H9 (cell line): ENCODE measurements around the gene FN1. TPM values are rescaled to one million over a fixed set of nuclear protein-coding genes. Genes with fewer than 3 reads are reported as not detected.

Experiments used
- DNase-seq: peaks from one replicate; pipeline ENCODE4 v3.0.0-alpha.2; 2017
- H2AFZ ChIP-seq: one replicate; pipeline ENCODE4 v1.6.1; 2013; ENCODE audit warnings: mild to moderate bottlenecking, low read length, control low read depth, moderate library complexity
- H2AK5ac ChIP-seq: 2 replicates; pipeline ENCODE4 v1.6.1; 2013; ENCODE audit warnings: low read length, control low read depth, mixed read lengths; ENCODE audit not compliant: insufficient read length
- H2BK120ac ChIP-seq: one replicate; pipeline ENCODE4 v1.6.1; 2013; ENCODE audit warnings: low read depth, mild to moderate bottlenecking, low read length, control low read depth, inconsistent platforms; ENCODE audit not compliant: poor library complexity, severe bottlenecking
- H2BK12ac ChIP-seq: 2 replicates; pipeline ENCODE4 v1.6.1; 2013; ENCODE audit warnings: low read length, control low read depth, mixed read lengths, low read depth; ENCODE audit not compliant: insufficient read length
- H2BK15ac ChIP-seq: 2 replicates; pipeline ENCODE4 v1.6.1; 2013; ENCODE audit warnings: low read depth, low read length, control low read depth
- H2BK20ac ChIP-seq: one replicate; pipeline ENCODE4 v1.6.1; 2013; ENCODE audit warnings: low read depth, mild to moderate bottlenecking, low read length, control low read depth, inconsistent platforms; ENCODE audit not compliant: poor library complexity, severe bottlenecking
- H2BK5ac ChIP-seq: 2 replicates; pipeline ENCODE4 v1.6.1; 2013; ENCODE audit warnings: low read length, control low read depth, mixed read lengths; ENCODE audit not compliant: insufficient read length
- H3K14ac ChIP-seq: 2 replicates; pipeline ENCODE4 v1.6.1; 2013; ENCODE audit warnings: low read length, control low read depth; ENCODE audit not compliant: insufficient read depth
- H3K18ac ChIP-seq: 2 replicates; pipeline ENCODE4 v1.6.1; 2013; ENCODE audit warnings: low read depth, mild to moderate bottlenecking, mixed read lengths, low read length, control low read depth; ENCODE audit not compliant: insufficient read length
- H3K23ac ChIP-seq: 2 replicates; pipeline ENCODE4 v1.6.1; 2013; ENCODE audit warnings: low read length, control low read depth, mixed read lengths, low read depth; ENCODE audit not compliant: insufficient read length
- H3K23me2 ChIP-seq: 2 replicates; pipeline ENCODE4 v1.6.1; 2013; ENCODE audit warnings: low read depth, mild to moderate bottlenecking, mixed read lengths, low read length, control low read depth; ENCODE audit not compliant: insufficient read length, poor library complexity, severe bottlenecking
- H3K27ac ChIP-seq: 2 replicates; pipeline ENCODE4 v1.5.1; 2013; ENCODE audit warnings: low read length, control low read depth, mixed read lengths, low read depth; ENCODE audit not compliant: insufficient read length
- H3K27me3 ChIP-seq: 2 replicates; pipeline ENCODE4 v1.6.1; 2013; ENCODE audit warnings: low read length, control low read depth, inconsistent platforms; ENCODE audit not compliant: insufficient read depth
- H3K4ac ChIP-seq: 2 replicates; pipeline ENCODE4 v1.6.1; 2013; ENCODE audit warnings: low read depth, mild to moderate bottlenecking, control low read depth, inconsistent platforms, low read length, moderate library complexity
- H3K4me1 ChIP-seq: 2 replicates; pipeline ENCODE4 v1.6.1; 2013; ENCODE audit warnings: low read length, control low read depth, inconsistent platforms; ENCODE audit not compliant: insufficient read depth
- H3K4me2 ChIP-seq: 2 replicates; pipeline ENCODE4 v1.6.1; 2013; ENCODE audit warnings: low read length, control low read depth, mixed read lengths; ENCODE audit not compliant: insufficient read length, insufficient read depth
- H3K56ac ChIP-seq: 2 replicates; pipeline ENCODE4 v1.6.1; 2013; ENCODE audit warnings: low read depth, mild to moderate bottlenecking, mixed read lengths, low read length, control low read depth; ENCODE audit not compliant: insufficient read length
- H3K79me1 ChIP-seq: 2 replicates; pipeline ENCODE4 v1.6.1; 2013; ENCODE audit warnings: low read depth, mild to moderate bottlenecking, moderate library complexity, low read length, control low read depth, inconsistent platforms; ENCODE audit not compliant: insufficient read depth, poor library complexity, severe bottlenecking
- H3K79me2 ChIP-seq: 2 replicates; pipeline ENCODE4 v1.6.1; 2013; ENCODE audit warnings: low read length, control low read depth, inconsistent platforms; ENCODE audit not compliant: insufficient read depth
- H3K9ac ChIP-seq: 2 replicates; pipeline ENCODE4 v1.6.1; 2013; ENCODE audit warnings: low read length, control low read depth, mixed read lengths; ENCODE audit not compliant: insufficient read length; ENCODE audit errors: extremely low read depth
- H3K9me3 ChIP-seq: one replicate; pipeline ENCODE4 v1.6.1; 2013; ENCODE audit warnings: low read depth, low read length, inconsistent platforms; ENCODE audit not compliant: control insufficient read depth
- H3T11ph ChIP-seq: one replicate; pipeline ENCODE4 v1.6.1; 2013; ENCODE audit warnings: mild to moderate bottlenecking, low read length, control low read depth, inconsistent platforms
- H4K20me1 ChIP-seq: one replicate; pipeline ENCODE4 v1.6.1; 2013; ENCODE audit not compliant: control insufficient read depth, insufficient read length, insufficient read depth
- H4K5ac ChIP-seq: 2 replicates; pipeline ENCODE4 v1.6.1; 2013; ENCODE audit warnings: low read depth, mild to moderate bottlenecking, mixed read lengths, low read length, control low read depth; ENCODE audit not compliant: insufficient read length
- H4K8ac ChIP-seq: replicated peaks from 2 replicates; pipeline ENCODE4 v1.6.1; 2013; ENCODE audit warnings: low read length, control low read depth, mixed read lengths, low read depth; ENCODE audit not compliant: insufficient read length
- H4K91ac ChIP-seq: 2 replicates; pipeline ENCODE4 v1.6.1; 2013; ENCODE audit warnings: low read depth, mild to moderate bottlenecking, moderate library complexity, mixed read lengths, low read length, control low read depth; ENCODE audit not compliant: insufficient read length
- H3K27ac Mint-ChIP-seq, 3 experiments: 2 replicates in 2 of 3; 3 replicates in 1 of 3; pipeline ENCODE4 v1.8.0; 2020 to 2021; ENCODE audit warnings: mixed read lengths in 3 of 3, mild to moderate bottlenecking in 1 of 3, moderate library complexity in 1 of 3
- H3K27me3 Mint-ChIP-seq: 2 replicates; pipeline ENCODE4 v1.8.0; 2021; ENCODE audit warnings: low read depth, mild to moderate bottlenecking, moderate library complexity, mixed read lengths
- H3K36me3 Mint-ChIP-seq, 3 experiments: 2 replicates in 2 of 3; 3 replicates in 1 of 3; pipeline ENCODE4 v1.8.0; 2020 to 2021; ENCODE audit warnings: low read depth in 3 of 3, mixed read lengths in 3 of 3; ENCODE audit not compliant: insufficient read depth in 1 of 3
- H3K4me1 Mint-ChIP-seq, 2 experiments: 2 replicates each; pipeline ENCODE4 v1.8.0; 2020; ENCODE audit warnings: mixed read lengths in 2 of 2
- H3K4me3 Mint-ChIP-seq, 2 experiments: 2 replicates in 1 of 2; 3 replicates in 1 of 2; pipeline ENCODE4 v1.8.0; 2020 to 2021; ENCODE audit warnings: mild to moderate bottlenecking in 2 of 2, mixed read lengths in 2 of 2, moderate library complexity in 1 of 2
- H3K9me3 Mint-ChIP-seq, 2 experiments: 2 replicates in 1 of 2; 3 replicates in 1 of 2; pipeline ENCODE4 v1.8.0; 2020; ENCODE audit warnings: mild to moderate bottlenecking in 2 of 2, mixed read lengths in 2 of 2, moderate library complexity in 1 of 2
- CTCF ChIP-seq: fragments of 200-600 bp; sonication (generic); conservative IDR thresholded peaks from 3 replicates; pipeline ENCODE4 v1.8.0; 2021; ENCODE audit warnings: antibody characterized with exemption, mild to moderate bottlenecking
- WGBS: extraction: QIAGEN DNeasy Blood & Tissue Kit; methylation state at CpG from one replicate; pipeline ENCODE4 v1.1.7; 2013; ENCODE audit warnings: missing lambda C conversion rate, low lambda C conversion rate, mixed read lengths; ENCODE audit not compliant: insufficient read length; ENCODE audit errors: extremely low coverage; 5-methylcytosine and 5-hydroxymethylcytosine counted together
- total RNA-seq: library from RNA; stranded (reverse); gene quantifications from 2 replicates; pipeline ENCODE4 v1.2.1, GENCODE V29; 2021

The FN1 gene
- total RNA-seq, 1 experiment from 2014 or later = 56.0 TPM

GRCh38 chr2:215374002-215374401 lies 61.9 kb downstream of the FN1 start:
- no peak overlapping the region for H3K27ac Mint-ChIP-seq
- H3K18ac ChIP-seq = no peak overlapping the region
- H3K79me1 ChIP-seq = no peaks in the 10 kb centered on the region
- H2BK120ac ChIP-seq = no peak overlapping the region
- H3K36me3 Mint-ChIP-seq = peaks cover 15 to 44% (median 21%) of the 10 kb centered on the region in 3 experiments; a peak in 6 of 7 replicates
- H3K4me1 Mint-ChIP-seq = no peaks in the 10 kb centered on the region
- no peak overlapping the region for H3K9ac ChIP-seq
- no peak overlapping the region for H3K56ac ChIP-seq
- no peaks in the 10 kb centered on the region for H3K9me3 ChIP-seq
- no peak overlapping the region for H3K4ac ChIP-seq
- no peak overlapping the region for H2BK5ac ChIP-seq
- H4K5ac ChIP-seq = no peak overlapping the region
- H3K14ac ChIP-seq = no peak overlapping the region
- H3K4me3 Mint-ChIP-seq = no peak overlapping the region
- no peak for DNase-seq
- no peaks in the 10 kb centered on the region for H4K20me1 ChIP-seq
- H3K27me3 ChIP-seq = no peaks in the 10 kb centered on the region; the same call in 1 of the 2 replicates
- H3K27ac ChIP-seq = no peak overlapping the region
- H3K79me2 ChIP-seq = no peaks in the 10 kb centered on the region
- no peak overlapping the region for H4K8ac ChIP-seq
- TF ChIP-seq CTCF = no peak
- WGBS = no CpG with 5 or more reads among the region's 1 CpG
- H3T11ph ChIP-seq = no peak overlapping the region
- no peak overlapping the region for H3K23ac ChIP-seq
- no peaks in the 10 kb centered on the region for H3K4me1 ChIP-seq
- no peak overlapping the region for H2BK15ac ChIP-seq
- no peaks in the 10 kb centered on the region for H3K27me3 Mint-ChIP-seq
- H4K91ac ChIP-seq = no peak overlapping the region
- H3K23me2 ChIP-seq = peaks cover 2% of the 10 kb centered on the region
- H2AK5ac ChIP-seq = no peak overlapping the region
- no peak overlapping the region for H3K4me2 ChIP-seq
- no peak overlapping the region for H2BK12ac ChIP-seq
- H2BK20ac ChIP-seq = no peak overlapping the region
- no peaks in the 10 kb centered on the region for H3K9me3 Mint-ChIP-seq
- no peak overlapping the region for H2AFZ ChIP-seq
